Epithelial cell of prostate (primary cell): ENCODE data around the gene ARTN.
A peak's percentile ranks its signal among the peaks of the same experiment; 100 is the strongest.

Experiments
- DNase-seq: peaks from one replicate; pipeline ENCODE4 v3.0.0-alpha.2; 2011; ENCODE audit warnings: low read depth, low spot score
- H3K27ac ChIP-seq: fragments of 450-650 bp; 2 replicates; pipeline ENCODE4 v1.5.1; 2017; ENCODE audit warnings: mild to moderate bottlenecking

The ARTN gene

DNA sequence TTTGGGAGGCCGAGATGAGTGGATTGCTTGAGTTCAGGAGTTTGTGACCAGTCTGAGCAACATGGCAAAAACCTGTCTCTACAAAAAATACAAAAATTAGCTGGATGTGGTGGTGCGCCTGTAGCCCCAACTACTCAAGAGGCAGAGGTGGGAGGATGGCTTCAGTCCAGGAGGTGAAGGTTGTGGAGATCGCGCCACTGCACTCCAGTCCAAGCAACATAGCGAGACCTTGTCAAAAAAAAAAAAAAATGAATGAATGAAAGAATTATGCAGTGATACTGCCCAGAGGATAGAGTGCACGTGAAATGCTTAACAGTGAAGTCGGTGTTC is 35.8 kb downstream of the ARTN start:
- DNase-seq = no peak
- H3K27ac ChIP-seq = no peak overlapping the region

- DNase-seq = peak; percentile 87
- H3K27ac ChIP-seq = no peak within 1 kb of the TSS
These were observed 36.3 kb downstream of the ARTN start, which contains the start of gene DPH2 for GRCh38 chr1:43969746-43970466. DPH2 (plus strand) TSS chr1:43970010; CDS start chr1:43970176, 166 bp downstream.

DNA sequence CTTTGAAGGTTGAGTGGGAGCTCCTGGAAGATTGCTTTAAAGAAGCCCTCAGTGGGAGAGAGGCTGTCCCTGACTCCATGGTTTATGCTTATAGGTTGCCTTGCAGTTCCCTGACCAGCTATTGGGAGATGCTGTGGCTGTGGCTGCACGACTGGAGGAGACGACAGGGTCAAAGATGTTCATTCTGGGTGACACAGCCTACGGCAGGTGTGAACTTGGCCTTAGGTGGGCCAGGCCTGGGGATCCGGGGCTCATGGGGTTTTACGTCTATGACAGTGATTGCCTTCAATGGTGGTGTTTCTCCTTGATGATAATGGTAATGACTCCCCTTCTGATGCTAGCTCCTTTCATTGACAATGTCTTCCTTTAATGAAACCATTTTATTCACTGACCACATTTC is 36.9 kb downstream of the ARTN start:
- DNase-seq = no peak
- H3K27ac ChIP-seq = no peak overlapping the region

GRCh38 chr1:43970911-43971310 is 37.3 kb downstream of the ARTN start:
- no peak for DNase-seq
- no peak overlapping the region for H3K27ac ChIP-seq

- H3K27ac ChIP-seq = no peak overlapping the region
- DNase-seq = no peak
These were observed 37.9 kb downstream of the ARTN start for GRCh38 chr1:43971336-43971980.

DNA sequence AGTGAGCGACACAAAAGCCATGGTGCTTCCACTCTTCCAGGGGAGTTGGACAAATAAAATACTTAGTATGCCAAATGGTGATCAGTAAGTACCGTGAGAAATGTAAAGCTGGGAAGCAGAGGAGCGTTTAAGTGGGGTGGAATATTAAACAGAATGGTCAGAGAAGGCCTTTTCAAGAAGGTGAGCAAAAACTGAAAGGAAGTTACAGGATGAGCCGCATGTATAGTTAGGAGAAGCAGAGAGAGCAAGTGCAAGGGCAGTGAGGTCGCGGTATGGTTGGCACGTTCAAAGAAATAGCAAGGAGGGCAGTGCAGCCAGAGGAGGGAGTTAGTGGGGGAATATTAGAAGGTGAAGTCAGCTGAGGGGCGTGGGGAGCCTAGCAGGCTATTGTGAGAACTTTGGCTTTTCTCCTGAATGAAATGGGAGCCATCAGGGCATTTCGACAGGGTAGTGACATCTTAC is 40.4 kb downstream of the ARTN start:
- DNase-seq = no peak
- H3K27ac ChIP-seq = peak overlapping the region; percentile 66

DNA sequence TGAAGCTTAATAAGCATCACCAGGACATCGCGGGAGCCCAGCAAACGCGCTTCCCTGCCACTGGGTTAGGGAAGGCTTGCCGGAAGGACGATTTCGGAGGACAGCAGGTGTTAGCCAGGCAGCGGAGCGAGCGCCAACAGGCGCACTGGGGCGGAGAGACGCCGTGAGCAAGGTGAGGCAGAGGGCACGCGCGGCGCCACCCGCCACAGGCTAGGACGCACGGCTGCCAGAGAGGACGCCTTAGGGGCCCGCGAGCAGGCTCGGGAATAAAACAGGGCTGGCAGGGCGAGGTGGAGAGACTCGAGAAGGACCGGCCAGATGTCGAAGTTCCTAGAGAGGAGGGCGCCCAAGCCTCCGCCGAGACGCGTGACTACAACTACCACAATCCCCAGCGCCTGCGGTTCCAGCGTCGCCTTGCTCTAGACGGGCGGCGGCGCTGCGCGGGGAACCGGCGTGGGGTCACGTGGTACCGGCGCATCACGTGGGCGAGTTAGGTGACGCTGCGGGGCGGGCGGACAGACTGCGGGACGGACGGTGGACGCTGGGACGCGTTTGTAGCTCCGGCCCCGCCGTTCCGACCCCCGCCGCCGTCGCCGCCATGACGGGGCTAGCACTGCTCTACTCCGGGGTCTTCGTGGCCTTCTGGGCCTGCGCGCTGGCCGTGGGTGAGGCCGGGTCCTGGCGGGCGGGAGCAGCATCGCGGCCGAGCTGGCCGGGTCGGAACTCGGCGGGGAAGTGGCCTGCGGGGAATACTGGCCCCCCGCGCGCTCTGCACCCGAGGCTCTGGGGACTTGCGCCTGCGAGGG is 41.0 kb downstream of the ARTN start, which contains the start of gene ATP6V0B:
TSS of gene ATP6V0B (plus strand) at position 518 of the 806 bp plus-strand sequence. CDS start at position 599, 81 bp downstream.
- DNase-seq = peak; percentile 62
- H3K27ac ChIP-seq = peak within 1 kb of the TSS; percentile 66

- H3K27ac ChIP-seq = peak overlapping the region; percentile 66
- DNase-seq = no peak
These were observed 41.8 kb downstream of the ARTN start for GRCh38 chr1:43975249-43975961.

DNA sequence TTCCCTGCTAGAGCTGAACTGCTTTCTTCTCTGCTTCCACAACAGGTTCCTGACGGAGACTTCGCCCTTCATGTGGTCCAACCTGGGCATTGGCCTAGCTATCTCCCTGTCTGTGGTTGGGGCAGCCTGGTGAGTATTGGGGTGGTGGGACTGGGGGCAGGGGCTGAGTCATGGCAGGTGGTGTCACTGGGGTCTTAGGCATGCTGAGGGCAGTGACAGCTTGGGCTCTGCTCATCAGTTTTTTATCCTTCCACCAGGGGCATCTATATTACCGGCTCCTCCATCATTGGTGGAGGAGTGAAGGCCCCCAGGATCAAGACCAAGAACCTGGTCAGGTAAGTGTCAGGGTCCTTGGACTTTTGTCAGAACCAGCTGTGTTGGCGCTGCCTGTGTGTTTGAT is 42.4 kb downstream of the ARTN start:
- DNase-seq = no peak
- H3K27ac ChIP-seq = no peak overlapping the region

GRCh38 chr1:43976890-43977289 is 43.3 kb downstream of the ARTN start:
- no peak overlapping the region for H3K27ac ChIP-seq
- DNase-seq = no peak

GRCh38 chr1:43977376-43978263 is 44.0 kb downstream of the ARTN start:
- DNase-seq = no peak
- H3K27ac ChIP-seq = no peak overlapping the region

DNA sequence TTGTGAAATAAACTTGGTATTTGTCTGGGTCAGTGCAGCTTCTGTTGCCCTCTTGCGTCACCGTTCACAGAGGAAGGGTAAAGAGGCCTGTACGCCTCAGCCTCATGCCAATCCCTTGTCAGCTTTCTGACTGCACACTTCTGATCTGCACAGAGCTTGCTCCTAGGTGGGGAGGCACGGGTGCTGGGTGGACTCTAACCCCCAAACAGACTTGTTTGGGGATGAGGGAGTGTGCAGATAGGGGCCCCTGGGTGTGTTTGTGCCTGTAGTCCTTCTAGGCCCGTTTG is 44.6 kb downstream of the ARTN start:
- peak overlapping the region; percentile 84 for H3K27ac ChIP-seq

GRCh38 chr1:43978551-43979260 is 45.1 kb downstream of the ARTN start, which contains the start of gene B4GALT2:
B4GALT2 (plus strand) TSS chr1:43979210; CDS start chr1:43981161, 1,951 bp downstream.
- no peak for DNase-seq
- H3K27ac ChIP-seq = peak within 1 kb of the TSS; percentile 84

More for the DNA sequence above, 44.6 kb downstream of the ARTN start:
- DNase-seq = no peak

DNA sequence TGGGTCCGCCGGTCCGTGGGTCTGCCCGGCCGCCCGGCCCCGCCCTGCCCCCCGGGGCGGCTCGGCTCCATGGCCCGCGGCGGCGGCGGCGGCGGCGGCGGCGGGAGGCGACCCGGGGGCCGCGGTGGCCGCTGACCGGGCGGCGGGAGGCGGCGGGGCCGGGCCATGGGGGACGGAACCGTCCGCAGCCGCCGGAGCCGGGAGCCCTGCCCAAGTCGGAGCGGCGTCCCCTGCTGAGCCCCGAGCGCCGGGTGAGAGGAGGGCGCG is 45.6 kb downstream of the ARTN start:
- DNase-seq = no peak
- H3K27ac ChIP-seq = peak overlapping the region; percentile 84

- H3K27ac ChIP-seq = peak overlapping the region; percentile 84
- DNase-seq = no peak
These were observed 46.1 kb downstream of the ARTN start for GRCh38 chr1:43979528-43980254.

DNA sequence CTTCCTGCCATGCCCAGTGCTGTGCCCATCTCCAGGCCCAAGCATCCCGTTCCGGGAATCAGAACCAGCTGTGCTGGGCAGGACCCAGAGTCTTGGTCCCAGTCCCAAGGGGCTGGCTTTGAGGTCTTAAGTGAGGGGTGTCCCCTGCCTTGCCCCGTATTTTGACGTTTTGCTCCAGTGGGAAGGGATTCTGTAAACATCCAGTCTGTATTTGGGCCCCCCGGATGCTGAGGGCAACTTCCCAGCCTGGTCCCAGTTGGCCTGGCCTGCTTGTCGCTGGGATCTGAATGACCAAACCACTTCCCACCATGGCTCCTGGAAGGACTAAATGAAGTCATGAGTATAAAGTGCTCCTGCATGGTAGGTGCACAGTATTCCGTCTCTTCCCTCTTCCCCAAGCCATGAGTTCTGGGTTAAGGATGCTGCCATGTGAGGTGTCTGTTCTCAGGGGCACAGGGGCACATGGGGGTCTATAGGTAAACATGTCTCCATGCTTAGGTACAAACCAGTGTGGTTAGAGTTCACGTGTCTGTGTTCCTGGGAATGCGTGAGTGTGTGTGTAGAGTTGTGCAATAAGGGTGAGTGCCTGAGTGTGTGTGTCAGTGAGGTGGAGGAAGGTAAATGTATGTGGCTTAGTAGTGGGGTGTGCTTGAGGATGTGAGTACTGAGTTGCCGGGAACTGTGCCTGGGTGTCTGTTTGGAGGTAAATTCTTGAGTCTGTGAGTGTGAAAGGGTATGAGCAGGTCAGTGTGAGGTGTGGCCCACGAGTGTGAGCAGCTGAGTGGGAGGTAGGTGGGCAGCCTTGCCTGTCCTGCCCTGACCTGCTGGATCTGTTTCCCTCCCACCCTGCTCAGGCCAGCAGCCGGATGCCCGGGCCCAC is 46.9 kb downstream of the ARTN start:
- H3K27ac ChIP-seq = peak overlapping the region; percentile 84
- DNase-seq = peak; percentile 70

DNA sequence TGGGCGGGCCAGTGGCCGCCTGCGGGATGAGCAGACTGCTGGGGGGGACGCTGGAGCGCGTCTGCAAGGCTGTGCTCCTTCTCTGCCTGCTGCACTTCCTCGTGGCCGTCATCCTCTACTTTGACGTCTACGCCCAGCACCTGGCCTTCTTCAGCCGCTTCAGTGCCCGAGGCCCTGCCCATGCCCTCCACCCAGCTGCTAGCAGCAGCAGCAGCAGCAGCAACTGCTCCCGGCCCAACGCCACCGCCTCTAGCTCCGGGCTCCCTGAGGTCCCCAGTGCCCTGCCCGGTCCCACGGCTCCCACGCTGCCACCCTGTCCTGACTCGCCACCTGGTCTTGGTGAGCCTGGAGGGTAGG is 47.5 kb downstream of the ARTN start:
- no peak for DNase-seq

More for the DNA sequence above, 47.5 kb downstream of the ARTN start:
- H3K27ac ChIP-seq = peak overlapping the region; percentile 84
